Vagina (tissue), 2 donors: ENCODE data around the gene PRDX6.

Experiments
- POLR2A ChIP-seq, 2 donors: fragments of 450-650 bp; IDR thresholded peaks; one replicate each; pipeline ENCODE4 v1.6.1; 2017; ENCODE audit warnings: antibody characterized with exemption in 2 of 2, mild to moderate bottlenecking in 2 of 2, moderate library complexity in 2 of 2
- POLR2AphosphoS5 ChIP-seq, 2 donors: sonication (generic); formaldehyde crosslinking; IDR thresholded peaks; one replicate each; pipeline ENCODE4 v1.9.0; 2017; ENCODE audit warnings: antibody characterized with exemption in 2 of 2, mild to moderate bottlenecking in 2 of 2, low read depth in 1 of 2; ENCODE audit not compliant: insufficient read depth in 1 of 2
- TF ChIP-seq, protein P1 (sequence below), 3 experiments: fragments of 450-650 bp in 2 of 3; fragments of 200-600 bp in 1 of 3; sonication (generic) in 1 of 3; IDR thresholded peaks; one replicate each; pipeline ENCODE4 v1.5.1; 2017 to 2019; ENCODE audit warnings: antibody characterized with exemption in 3 of 3, mild to moderate bottlenecking in 2 of 3, moderate library complexity in 2 of 3

DNA sequence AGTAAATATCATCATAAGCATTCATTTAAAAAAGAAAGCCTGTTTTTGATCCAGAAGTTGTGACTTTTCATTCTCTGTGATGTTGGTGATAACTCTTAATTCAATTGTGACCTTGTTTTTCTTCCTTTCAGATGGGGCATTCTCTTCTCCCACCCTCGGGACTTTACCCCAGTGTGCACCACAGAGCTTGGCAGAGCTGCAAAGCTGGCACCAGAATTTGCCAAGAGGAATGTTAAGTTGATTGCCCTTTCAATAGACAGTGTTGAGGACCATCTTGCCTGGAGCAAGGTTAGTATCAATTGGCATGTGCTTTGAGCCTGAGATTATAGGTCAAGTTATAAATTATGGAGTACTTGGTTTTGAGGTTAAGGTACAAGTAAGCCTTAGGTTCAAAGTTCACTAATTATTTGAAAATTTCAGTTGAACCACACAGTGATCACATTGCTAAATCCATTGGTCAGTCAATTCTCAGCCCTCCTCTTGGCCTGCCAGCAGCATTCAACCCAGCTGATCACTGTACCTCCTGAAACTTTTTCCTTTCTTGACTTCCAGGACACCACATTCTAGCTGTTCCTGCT is 4.1 kb downstream of the PRDX6 start:
- TF ChIP-seq, protein P1, sequence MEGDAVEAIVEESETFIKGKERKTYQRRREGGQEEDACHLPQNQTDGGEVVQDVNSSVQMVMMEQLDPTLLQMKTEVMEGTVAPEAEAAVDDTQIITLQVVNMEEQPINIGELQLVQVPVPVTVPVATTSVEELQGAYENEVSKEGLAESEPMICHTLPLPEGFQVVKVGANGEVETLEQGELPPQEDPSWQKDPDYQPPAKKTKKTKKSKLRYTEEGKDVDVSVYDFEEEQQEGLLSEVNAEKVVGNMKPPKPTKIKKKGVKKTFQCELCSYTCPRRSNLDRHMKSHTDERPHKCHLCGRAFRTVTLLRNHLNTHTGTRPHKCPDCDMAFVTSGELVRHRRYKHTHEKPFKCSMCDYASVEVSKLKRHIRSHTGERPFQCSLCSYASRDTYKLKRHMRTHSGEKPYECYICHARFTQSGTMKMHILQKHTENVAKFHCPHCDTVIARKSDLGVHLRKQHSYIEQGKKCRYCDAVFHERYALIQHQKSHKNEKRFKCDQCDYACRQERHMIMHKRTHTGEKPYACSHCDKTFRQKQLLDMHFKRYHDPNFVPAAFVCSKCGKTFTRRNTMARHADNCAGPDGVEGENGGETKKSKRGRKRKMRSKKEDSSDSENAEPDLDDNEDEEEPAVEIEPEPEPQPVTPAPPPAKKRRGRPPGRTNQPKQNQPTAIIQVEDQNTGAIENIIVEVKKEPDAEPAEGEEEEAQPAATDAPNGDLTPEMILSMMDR (IDR thresholded peaks at IDR 0.05) = no peak
- no peak for TF ChIP-seq POLR2A (IDR thresholded peaks at IDR 0.05)
- no peak for TF ChIP-seq POLR2AphosphoS5 (IDR thresholded peaks at IDR 0.05; ENCODE audit: insufficient read depth in 1 of 2, low read depth in 1 of 2)
